Peyer's patch (tissue), 4 donors: ENCODE results near the gene PRR7.

Experiments
- CTCF ChIP-seq, 6 experiments: fragments of 450-650 bp in 4 of 6; fragments of 200-600 bp in 2 of 6; sonication (generic) in 1 of 6; IDR thresholded peaks; one replicate each; pipeline ENCODE4 v1.5.1; 2017 to 2019; ENCODE audit warnings: antibody characterized with exemption in 6 of 6, mild to moderate bottlenecking in 3 of 6, moderate library complexity in 1 of 6
- POLR2A ChIP-seq, 2 donors: fragments of 450-650 bp; IDR thresholded peaks; one replicate each; pipeline ENCODE4 v1.5.1; 2017; ENCODE audit warnings: antibody characterized with exemption in 2 of 2, mild to moderate bottlenecking in 2 of 2, moderate library complexity in 2 of 2

- no peak for TF ChIP-seq CTCF (IDR thresholded peaks at IDR 0.05)
- TF ChIP-seq POLR2A (IDR thresholded peaks at IDR 0.05): no peak
These were observed 756 bp upstream of the PRR7 start for GRCh38 chr5:177445917-177446199.
